Nephron progenitor cell (in vitro differentiated cells): ENCODE measurements around the gene RAPGEF1.

Source experiments
- DNase-seq: peaks from one replicate; pipeline ENCODE4 v3.0.0; 2021
- H3K27ac Mint-ChIP-seq: 2 replicates; pipeline ENCODE4 v1.8.0; 2021; ENCODE audit warnings: mild to moderate bottlenecking, moderate library complexity, mixed read lengths
- H3K27me3 Mint-ChIP-seq: 2 replicates; pipeline ENCODE4 v1.8.0; 2021; ENCODE audit warnings: mild to moderate bottlenecking, low read depth, mixed read lengths; ENCODE audit not compliant: poor library complexity
- H3K36me3 Mint-ChIP-seq: 2 replicates; pipeline ENCODE4 v1.8.0; 2021; ENCODE audit warnings: low read depth, mixed read lengths
- H3K4me1 Mint-ChIP-seq: 2 replicates; pipeline ENCODE4 v1.8.0; 2021; ENCODE audit warnings: mixed read lengths
- H3K4me3 Mint-ChIP-seq: 2 replicates; pipeline ENCODE4 v1.8.0; 2021; ENCODE audit warnings: mild to moderate bottlenecking, moderate library complexity, mixed read lengths
- H3K9me3 Mint-ChIP-seq: 2 replicates; pipeline ENCODE4 v1.8.0; 2021; ENCODE audit warnings: mild to moderate bottlenecking, moderate library complexity, mixed read lengths
- CTCF ChIP-seq: fragments of 200-600 bp; sonication (generic); IDR thresholded peaks from 2 replicates; pipeline ENCODE4 v1.5.0; 2021; ENCODE audit warnings: antibody characterized with exemption

Gene RAPGEF1

GRCh38 chr9:131528186-131528585 is 211.7 kb downstream of the RAPGEF1 start:
- H3K36me3 Mint-ChIP-seq: peaks cover 29% of the 10 kb centered on the region
- peaks cover 20% of the 10 kb centered on the region for H3K4me1 Mint-ChIP-seq
- peaks cover 4% of the 10 kb centered on the region for H3K27me3 Mint-ChIP-seq
- H3K9me3 Mint-ChIP-seq: no peaks in the 10 kb centered on the region
- H3K4me3 Mint-ChIP-seq: peak overlapping the region; percentile 58
- H3K27ac Mint-ChIP-seq: no peak overlapping the region
- TF ChIP-seq CTCF: no peak
- DNase-seq: no peak
